Midbrain (tissue), 1 donor: ENCODE data around the gene YAF2.
"Not testable (repeated sequence)": the region's sequence is repeated elsewhere in the genome, so short reads cannot be mapped to it uniquely, and the experiment has no call there.

ENCODE experiments used
- DNase-seq: peaks from one replicate; lab custom pipeline; 2025; lab: John Stamatoyannopoulos, UW

YAF2 gene

DNA sequence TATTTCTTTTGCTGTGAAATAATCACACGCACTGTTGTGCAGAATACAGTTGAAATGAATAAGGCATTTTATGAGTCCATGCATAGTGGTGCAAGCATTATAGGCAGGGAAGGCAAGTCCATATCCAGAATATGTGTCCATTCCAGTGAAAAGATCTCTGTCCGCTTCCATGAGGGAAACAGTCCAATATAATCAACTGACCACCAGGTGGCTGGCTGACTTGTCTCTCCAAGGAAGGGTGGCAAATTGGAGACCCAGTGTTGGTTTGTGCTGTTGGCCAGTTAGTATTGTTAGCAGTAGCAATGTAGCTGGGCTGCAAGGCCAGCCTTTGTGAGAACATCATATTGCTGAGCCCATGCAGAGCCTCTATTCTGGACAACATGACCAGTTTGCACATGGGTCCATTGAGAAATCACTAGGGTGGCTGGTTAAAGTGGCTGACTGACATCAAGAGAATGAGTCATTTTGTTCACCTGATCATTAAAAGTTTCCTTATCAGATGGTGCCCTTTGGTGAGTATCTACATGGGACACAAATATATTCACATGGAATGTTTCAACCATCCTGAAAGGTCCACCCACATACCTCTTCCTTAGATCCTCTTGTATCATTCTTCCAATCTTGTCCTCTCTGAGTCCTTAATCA, 17.3 kb upstream of the YAF2 start:
- no peak for DNase-seq

DNA sequence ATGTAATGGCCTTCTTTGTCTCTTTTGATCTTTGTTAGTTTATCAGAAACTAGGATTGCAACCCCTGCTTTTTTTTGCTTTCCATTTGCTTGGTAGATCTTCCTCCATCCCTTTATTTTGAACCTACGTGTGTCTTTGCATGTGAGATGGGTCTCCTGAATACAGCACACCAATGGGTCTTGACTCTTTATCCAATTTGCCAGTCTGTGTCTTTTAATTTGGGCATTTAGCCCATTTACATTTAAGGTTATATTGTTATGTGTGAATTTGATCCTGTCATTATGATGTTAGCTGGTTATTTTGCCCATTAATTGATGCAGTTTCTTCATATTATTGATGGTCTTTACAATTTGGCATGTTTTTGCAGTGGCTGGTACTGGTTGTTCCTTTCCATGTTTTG, 14.6 kb upstream of the YAF2 start:
- not testable (repeated sequence) for DNase-seq

DNA sequence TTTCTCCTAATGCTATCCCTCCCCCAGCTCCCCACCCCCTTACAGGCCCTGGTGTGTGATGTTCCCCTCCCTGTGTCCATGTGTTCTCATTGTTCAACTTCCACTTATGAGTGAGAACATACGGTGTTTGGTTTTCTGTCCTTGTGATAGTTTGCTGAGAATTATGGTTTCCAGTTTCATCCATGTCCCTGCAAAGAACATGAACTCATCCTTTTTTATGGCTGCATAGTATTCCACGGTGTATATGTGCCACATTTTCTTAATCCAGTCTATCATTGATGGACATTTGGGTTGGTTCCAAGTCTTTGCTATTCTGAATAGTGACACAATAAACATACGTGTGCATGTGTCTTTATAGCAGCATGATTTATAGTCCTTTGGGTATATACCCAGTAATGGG, 11.0 kb upstream of the YAF2 start:
- DNase-seq = not testable (repeated sequence)

DNA sequence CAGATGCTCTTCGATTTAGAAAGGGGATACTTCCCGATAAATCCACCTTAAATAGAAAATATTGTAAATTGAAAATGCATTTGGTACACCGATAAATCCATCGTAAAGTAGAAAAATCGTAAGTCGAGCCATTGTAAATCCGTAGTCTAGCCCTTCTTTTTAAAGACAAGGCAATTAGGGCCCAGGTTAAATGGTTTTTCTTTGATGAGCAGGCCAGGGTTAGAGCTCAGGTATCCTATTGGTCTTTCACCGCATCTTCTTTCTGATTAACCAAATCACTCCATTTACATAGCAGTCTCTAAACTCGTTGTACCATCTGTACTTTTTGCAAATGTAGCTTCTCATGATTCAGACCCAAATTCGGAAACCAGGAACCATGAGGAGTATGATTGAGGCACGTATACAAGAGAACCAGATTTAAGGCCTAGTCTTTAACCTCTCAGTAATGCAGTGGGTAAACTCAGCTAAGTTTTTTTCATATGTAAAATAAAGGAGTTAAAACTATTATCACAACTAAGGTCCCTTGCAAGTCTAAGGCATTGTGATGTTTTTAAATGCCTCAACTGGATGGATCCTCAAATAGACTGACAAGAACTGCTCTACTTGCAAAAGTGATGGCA, 2.2 kb upstream of the YAF2 start:
- DNase-seq = no peak

- DNase-seq = no peak
Measured at GRCh38 chr12:42237853-42238239, 202 bp downstream of the YAF2 start.

DNA sequence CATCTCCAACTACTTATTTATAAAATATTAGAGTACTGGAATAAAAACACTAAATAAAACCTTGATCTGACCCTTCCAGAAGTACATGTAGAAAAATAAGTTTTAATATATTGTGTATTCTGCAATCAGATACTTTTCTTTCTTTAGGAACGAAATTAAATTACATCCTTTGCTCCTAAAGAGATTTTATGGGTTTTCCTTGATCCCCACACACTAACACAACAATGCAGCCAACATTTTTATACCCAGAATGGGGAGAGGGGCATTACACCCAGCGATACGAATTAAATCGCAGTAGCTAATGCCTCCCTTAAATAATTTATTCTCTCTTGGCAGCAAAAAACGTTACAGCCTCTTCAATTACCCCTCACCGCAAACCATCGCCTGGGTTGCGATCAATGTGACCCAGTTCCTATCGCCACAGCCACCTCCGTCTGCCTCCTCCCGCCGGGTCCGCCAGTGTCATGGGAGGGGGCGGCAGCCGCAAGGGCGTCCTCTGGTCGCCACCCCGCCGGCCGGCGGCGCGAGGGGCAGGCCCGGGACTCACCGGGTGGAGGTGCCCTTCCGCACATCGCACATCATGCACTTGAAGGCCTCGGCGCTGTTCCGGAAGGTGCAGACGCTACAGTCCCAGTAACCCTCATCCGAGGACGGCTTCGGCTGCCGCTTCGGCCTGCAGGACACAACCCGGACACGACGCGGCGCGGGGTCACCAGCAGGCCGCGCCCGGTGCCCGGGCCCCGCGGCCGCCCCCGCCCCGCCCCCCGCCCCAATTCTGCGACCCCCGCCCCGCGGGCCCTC, 796 bp downstream of the YAF2 start:
- peak; percentile 58 for DNase-seq

DNA sequence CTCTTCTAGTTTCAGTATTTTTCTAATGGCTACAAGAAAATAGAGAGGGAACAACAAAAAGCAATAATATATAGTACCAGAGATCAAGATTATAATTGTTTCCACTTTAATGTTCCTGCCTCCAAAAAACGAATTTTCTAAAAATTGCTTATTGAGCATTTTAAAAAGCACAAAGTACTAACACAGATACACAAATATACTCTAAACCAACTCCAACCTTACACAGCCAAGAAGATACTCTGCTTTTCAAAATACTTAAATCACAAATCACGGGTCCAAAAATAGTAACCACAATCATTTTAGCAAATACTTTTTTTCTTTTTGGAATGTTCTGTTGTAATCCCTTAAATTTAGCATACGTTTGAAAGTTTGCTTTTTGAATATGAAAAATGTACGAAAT, 2.0 kb downstream of the YAF2 start:
- DNase-seq = no peak

GRCh38 chr12:42235426-42235825, 2.6 kb downstream of the YAF2 start:
- peak; percentile 44 for DNase-seq

DNA sequence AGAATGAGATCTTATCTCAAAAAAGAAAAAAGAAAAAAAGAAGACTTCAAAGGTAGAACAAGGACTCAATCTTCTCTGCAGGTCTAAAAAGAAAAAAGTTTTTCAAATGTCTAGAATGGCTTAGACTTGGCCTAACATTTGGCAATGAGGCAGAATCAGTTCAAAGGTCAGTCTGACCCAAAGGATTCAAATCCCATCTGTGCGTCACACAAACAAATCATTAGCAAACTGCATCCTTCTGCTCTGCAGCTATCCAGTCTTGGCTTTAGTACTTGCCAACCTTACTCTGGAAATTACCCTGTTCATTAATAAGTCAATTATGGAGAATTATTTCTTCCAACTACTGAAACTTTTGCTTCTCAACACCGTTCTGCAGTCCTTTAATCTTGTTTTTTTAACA, 3.1 kb downstream of the YAF2 start:
- DNase-seq = no peak

GRCh38 chr12:42227525-42227924, 10.5 kb downstream of the YAF2 start:
- DNase-seq = not testable (repeated sequence)

- DNase-seq = not testable (repeated sequence)
Measured at GRCh38 chr12:42224501-42224900, 13.5 kb downstream of the YAF2 start.

GRCh38 chr12:42222724-42223123, 15.3 kb downstream of the YAF2 start:
- no peak for DNase-seq

GRCh38 chr12:42221726-42222125, 16.3 kb downstream of the YAF2 start:
- no peak for DNase-seq

GRCh38 chr12:42217656-42218055, 20.4 kb downstream of the YAF2 start:
- DNase-seq = no peak

DNA sequence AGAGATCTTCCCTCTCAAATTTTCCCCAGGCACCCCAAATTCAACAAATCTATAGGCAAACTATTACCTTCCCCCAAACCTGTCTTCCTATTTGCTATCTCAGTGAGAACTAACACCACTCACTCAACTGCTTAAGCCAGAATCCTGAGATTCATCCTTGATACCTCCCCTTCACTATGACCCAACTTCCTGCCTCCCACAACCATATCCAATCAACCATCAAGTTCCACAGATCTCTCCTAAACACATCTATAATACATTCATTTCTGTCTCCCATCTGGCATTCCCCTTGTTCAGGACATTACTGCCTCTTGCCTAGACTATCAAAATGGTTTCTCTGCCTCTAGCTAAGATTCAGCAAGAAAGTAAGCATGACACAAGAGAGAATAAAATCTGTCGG, 21.3 kb downstream of the YAF2 start:
- DNase-seq = no peak

DNA sequence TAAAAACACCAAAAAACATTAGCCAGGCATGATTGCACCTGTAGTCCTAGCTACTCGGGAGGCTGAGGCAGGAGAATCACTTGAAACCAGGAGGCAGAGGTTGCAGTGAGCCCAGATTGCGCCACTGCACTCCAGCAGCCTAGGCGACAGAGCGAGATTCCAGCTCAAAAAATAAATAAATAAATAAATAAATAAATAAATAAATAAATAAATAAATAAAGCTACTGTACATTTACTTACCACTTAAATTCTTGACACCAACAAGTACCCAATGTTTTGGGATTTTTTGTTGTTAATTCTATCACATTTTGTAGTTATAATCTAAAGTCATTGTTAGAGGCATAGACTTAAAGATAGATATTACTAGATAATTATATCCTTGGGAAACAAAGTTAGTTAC, 22.3 kb downstream of the YAF2 start:
- DNase-seq = not testable (repeated sequence)

GRCh38 chr12:42213954-42214426, 24.1 kb downstream of the YAF2 start:
- DNase-seq = no peak

DNA sequence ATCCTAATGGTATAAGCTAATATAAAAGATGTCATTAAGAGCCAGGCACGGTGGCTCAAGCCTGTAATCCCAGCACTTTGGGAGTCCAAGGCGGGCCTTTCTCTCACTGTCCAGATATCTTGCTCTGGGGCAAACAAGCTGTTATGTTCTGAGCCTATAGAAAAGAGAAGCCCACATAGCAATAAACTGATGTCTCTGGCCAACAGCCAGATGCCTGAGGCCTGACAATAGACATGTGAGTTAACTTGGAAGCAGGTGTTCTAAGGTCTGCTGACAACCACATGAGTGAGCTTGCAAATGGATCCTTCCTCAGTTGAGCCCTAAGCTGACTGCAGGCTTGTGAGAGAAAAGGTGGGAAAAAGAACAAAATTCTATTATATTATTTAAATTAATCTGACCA, 25.0 kb downstream of the YAF2 start:
- DNase-seq = no peak

GRCh38 chr12:42208574-42208973, 29.5 kb downstream of the YAF2 start:
- DNase-seq = no peak

GRCh38 chr12:42204819-42205218, 33.2 kb downstream of the YAF2 start:
- DNase-seq = no peak

GRCh38 chr12:42204362-42204761, 33.7 kb downstream of the YAF2 start:
- DNase-seq = no peak

- DNase-seq = no peak
Measured at GRCh38 chr12:42201063-42201462, 37.0 kb downstream of the YAF2 start.

- DNase-seq = no peak
Measured at GRCh38 chr12:42199007-42199406, 39.0 kb downstream of the YAF2 start.
